OCI-LY3 (cell line): Measurements from ENCODE around the gene NLRP4.

ENCODE experiments used
- CTCF ChIP-seq: fragments of 200-600, 300-600 bp; sonication (generic); IDR thresholded peaks from 2 replicates; pipeline ENCODE4 v1.5.1; 2014; ENCODE audit warnings: antibody characterized with exemption, low read length, low read depth
- EZH2phosphoT487 ChIP-seq: fragments of 200-600 bp; shearing (Covaris generic); IDR thresholded peaks from 2 replicates; pipeline ENCODE4 v1.6.1; 2018; ENCODE audit warnings: antibody characterized with exemption, mixed run types, low read depth

DNA sequence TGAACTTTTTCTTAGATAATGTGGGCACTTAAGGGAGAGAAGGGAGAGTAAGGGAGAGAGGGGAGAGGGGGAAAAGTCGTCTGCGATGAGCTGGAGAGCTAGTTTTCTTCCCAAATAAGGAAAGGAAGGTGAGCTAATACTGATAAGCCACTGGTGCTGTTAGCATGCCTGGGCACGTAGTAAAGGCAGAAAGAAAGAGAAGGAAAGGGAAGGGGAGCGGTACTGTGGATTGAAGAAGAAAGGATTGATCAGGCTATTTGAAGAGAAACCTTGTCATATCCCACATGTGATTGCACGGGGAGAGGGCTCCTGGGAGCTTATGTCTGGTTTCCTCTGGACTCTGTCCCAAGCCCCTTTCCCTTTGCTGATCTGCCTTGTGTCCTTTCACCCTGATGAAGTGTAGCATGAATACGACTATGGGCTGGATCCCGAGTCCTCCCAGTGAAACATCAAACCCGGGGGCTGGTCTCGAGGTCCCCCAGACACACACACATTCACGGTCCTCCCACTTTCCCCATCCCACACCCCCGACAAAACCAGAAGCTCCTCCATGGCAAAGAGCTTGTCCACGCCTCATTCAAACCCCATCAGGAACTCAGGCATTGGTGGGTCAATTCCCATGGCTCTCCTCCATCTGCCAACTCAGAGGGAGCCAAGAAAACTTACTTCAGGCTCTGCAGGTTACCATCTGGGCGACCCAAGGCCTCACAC lies 65.2 kb downstream of the NLRP4 start:
- TF ChIP-seq CTCF (no peak), EZH2phosphoT487 (no peak)
